GM03348 (cell line): ENCODE results near the gene PSMF1.

Source experiments
- DNase-seq: peaks from one replicate; pipeline ENCODE4 v3.0.0; 2012; ENCODE audit warnings: low spot score

The PSMF1 gene, protein sequence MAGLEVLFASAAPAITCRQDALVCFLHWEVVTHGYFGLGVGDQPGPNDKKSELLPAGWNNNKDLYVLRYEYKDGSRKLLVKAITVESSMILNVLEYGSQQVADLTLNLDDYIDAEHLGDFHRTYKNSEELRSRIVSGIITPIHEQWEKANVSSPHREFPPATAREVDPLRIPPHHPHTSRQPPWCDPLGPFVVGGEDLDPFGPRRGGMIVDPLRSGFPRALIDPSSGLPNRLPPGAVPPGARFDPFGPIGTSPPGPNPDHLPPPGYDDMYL

GRCh38 chr20:1118336-1119127, at the start of gene PSMF1:
TSS of gene PSMF1 (plus strand) at chr20:1118602. CDS start at chr20:1118774, 172 bp downstream.
- peak; percentile 97 for DNase-seq

GRCh38 chr20:1072258-1072657, 46.1 kb upstream of the PSMF1 start:
- no peak for DNase-seq

DNA sequence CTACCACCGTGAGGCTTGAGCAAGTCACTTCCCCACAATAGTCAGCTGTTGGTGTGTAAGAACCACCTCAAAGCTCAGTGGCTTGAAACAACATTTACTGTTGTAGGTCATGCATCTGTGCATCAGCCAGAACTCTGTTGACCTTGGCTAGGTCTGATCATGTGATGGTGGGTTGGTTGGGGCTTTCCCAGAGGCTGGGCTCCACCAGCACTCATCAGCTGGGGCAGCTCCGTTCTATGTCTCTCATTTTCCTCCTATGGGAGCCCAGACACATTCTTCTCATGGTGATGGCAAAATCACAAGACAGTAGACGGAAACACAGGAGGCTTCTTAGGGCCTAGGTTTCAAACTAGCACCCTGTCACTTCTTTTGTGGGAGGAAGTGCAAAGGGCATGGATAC, 42.8 kb upstream of the PSMF1 start:
- no peak for DNase-seq

DNA sequence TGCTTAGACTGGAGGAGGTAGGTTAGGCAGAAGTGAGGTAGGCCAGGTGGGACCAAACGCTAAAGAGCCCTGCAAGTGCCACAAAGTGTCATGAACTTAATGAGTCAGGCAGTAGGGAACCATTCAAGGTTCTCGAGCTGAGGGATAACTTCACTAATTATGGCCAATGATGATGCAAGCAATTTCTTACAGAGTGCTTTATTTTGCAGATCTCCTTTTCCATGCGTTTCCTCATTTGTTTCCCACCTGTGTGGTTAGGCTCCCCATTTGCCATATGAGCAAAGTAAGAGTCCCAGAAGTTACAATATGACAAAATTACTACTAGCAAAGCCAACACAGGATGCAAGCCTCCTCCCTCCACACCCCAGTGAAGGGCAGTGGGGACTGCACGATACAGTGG, 36.5 kb upstream of the PSMF1 start:
- no peak for DNase-seq

GRCh38 chr20:1083431-1084080, 34.8 kb upstream of the PSMF1 start:
- DNase-seq: no peak

DNA sequence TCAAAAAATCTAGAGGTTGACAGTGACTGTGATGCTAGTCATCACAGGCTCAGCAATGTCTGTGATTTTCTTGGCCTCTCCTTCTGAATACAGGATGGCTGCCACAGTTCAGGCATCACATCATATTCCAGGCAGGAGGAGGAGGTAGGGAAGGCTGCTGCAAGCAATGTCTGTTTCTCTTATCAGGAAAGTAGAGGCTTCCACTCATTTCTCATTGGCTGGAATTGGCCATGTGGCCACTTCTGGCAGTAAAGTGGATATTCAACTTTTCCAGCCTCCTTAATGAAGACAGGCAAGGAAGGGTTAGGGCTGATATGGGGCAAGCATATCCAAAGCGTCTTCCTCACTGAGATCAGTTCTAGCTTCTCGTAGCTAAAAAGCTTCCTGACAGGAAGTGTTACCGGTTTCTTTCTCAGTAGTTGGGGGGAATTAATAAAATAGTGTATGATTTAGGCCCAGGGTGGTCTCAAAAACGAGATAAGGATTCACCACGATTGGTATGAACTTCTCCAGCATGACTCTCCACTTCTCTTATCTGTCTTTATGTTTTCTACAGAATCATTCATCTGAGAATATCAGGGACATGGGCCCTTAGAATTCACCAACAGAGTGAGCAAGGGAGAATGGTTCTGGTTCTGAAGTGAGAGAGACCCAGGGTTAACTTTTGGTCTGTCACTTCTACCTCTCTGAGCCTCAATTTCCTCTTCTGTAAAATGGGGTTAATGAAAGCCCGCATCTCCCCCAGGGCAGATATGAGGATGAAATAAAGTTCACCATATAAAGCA, 32.7 kb upstream of the PSMF1 start:
- no peak for DNase-seq

- no peak for DNase-seq
Measured at GRCh38 chr20:1086277-1087213, 31.9 kb upstream of the PSMF1 start.

GRCh38 chr20:1087311-1087905, 31.0 kb upstream of the PSMF1 start:
- no peak for DNase-seq

DNA sequence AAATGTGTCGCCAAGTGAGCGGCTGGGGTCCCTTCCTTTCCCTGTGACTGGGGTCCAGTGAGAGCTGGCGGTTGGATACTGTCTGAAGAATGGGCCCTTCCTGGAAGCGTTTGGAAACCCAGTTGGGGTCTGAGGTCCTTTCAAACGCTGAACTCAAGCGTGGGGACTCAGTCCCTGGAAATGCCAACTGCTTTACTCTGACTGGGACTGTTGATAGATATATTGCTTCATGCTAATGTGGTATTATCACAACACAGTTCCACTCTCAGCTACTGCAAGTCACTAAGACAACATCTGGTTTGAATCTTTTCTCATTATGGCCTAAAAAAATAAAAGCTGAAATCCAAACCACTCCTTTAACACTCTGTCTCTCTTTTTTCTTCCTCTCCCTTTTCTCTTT, 23.7 kb upstream of the PSMF1 start:
- peak; percentile 68 for DNase-seq

DNA sequence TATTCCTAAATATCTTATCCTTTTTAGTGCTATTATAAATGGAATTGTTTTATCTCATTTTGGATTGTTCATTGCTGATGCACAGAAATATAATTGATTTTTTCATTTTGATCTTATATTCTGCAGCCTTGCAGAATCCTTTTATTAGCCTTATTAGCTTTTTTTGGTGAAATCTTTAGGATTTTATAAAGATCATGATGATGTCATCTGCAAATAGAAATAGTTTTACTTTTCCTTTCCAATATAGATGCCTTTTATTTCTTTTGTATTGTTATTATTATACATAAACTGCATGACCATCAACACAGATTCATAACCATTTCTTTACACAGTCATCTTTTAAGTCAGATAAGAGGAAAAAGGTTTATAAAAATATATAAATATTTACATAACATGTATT, 16.9 kb upstream of the PSMF1 start:
- no peak for DNase-seq

GRCh38 chr20:1102016-1102415, 16.4 kb upstream of the PSMF1 start:
- DNase-seq: no peak

DNA sequence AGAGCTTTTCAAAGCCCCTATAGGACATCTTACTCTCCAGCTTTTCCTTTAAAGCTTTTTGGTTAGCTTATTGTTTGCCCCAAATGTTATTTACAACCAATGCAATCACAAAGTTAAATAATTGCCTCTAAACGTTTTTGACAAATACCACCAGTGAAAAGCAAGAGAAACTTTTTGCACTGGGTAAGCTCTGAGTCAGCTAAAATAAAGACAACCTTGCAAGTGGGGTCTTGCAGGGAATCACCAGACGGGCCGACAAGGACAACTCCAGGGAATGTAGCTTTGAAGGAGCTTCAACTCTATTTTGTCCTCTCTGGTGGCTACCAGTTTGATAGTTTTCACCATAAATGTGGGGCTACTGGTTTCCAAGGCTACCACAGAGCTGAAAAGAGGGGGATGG, 14.7 kb upstream of the PSMF1 start:
- DNase-seq: no peak

DNA sequence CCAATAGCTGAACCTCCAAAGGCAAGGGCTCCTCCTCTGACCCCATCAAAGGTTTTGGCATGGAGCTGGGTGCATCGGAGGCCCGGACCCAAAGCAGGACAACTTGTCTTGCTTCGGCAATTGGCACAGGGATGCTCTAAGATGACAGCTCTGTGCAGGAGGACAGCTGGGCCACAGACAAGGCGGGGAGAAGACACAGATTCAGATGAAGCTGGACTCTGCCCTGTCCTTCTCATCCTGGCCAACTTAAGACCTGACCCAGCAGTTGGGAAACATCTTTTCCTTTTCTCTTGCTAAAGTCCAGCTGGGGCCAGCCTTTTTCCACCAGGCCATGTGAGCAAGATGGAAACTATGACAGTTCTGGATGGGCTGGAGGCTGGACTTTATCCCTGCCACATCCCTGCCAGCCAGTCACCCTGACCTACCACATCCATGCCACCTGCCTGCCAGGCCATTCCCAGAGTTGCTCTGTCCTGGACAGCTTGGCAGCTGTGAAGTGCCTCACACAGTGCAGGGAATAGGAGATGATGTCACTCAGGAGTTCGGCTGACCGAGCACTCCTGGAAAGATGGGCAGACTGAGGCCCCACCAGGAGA, 12.7 kb upstream of the PSMF1 start:
- DNase-seq: no peak

- no peak for DNase-seq
Measured at GRCh38 chr20:1107176-1107575, 11.2 kb upstream of the PSMF1 start.

DNA sequence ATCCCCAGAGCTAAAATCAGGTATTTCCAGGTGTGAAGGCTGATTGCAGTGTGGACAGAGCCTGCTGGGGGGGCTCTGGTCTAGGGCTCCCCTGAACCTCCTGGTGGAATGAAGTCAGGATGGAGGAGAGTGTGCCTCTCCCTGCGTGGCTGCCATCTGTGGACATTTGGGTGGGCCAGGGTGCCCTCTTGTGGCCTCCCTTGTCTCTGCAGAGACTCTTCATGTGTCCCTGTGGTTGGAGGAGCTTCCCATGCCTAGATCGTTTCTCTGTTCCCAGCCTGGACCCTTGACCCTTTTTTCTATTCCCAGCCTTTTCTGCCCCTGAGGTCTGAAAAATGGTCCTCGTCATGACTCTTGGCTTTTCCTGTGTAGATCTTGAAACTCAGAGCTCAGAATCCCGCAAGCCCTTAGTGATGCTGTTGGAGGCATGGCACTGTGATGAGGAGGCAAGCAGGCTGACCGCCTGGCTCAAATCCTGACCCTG, 9.9 kb upstream of the PSMF1 start:
- peak; percentile 86 for DNase-seq

DNA sequence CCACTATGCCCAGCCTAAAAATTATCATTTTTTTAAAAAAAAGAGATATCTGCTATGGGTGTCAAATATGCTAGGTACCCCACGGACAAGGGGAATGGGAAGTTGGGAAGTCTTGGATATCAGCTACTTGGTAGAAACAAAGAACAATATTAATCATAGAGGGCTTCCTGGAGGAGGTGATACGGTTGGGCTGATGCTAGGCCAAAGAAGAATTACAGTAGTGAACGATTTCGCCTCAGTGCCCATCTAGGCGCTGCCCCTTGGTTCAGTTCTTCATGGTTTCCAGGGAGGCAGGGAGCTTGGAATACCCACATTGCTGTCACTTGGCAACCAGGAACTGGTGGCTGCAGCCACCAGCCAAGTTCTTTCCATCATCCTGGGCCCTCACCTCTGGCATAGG, 5.5 kb upstream of the PSMF1 start:
- DNase-seq: no peak

GRCh38 chr20:1118004-1118335, 432 bp upstream of the PSMF1 start:
- DNase-seq: no peak

GRCh38 chr20:1119128-1119505, 715 bp downstream of the PSMF1 start:
- DNase-seq: no peak

GRCh38 chr20:1119524-1119923, 1.1 kb downstream of the PSMF1 start:
- no peak for DNase-seq

DNA sequence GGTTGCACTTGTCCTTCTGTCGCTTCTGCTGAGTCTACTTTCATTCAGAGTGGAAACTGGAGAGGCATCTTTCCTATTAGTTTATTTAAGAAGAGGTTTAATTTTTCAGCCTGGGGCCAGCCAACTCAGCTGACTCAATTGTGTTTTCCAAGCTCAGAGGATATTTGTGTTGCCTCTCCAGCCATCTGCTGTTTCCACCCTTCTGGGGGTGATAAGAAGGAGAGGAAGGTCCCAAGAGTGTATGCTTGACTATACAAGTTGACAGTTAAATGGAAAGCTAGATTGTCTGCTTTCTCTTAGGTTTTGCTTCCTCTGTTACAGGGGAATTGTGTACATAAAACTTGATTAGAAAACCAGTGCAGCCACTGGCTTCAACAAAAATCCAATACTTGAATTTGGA, 3.0 kb downstream of the PSMF1 start:
- DNase-seq: no peak
